HCT116 (cell line): ENCODE measurements around the gene TLN1. TPM values are rescaled to one million over a fixed set of nuclear protein-coding genes. Genes with fewer than 3 reads are reported as not detected.

Experiments used
- ATAC-seq: fragments of 200-7000 bp; cut with Tn5 transposase; 2 replicates; pipeline ENCODE4 v1.9.1; 2020; ENCODE audit warnings: mild to moderate bottlenecking, moderate library complexity
- BruUV-seq: library from RNA; stranded (reverse); fragments of 400-500 nt; replicated peaks from 2 replicates; lab custom pipeline; 2021; lab: Mats Ljungman, UMichigan
- CTCF ChIA-PET: fragments of 300-600 bp; sonication (Branson Sonifier 250); formaldehyde crosslinking; loops from one replicate; lab custom pipeline; 2021; ENCODE audit warnings: antibody characterized with exemption; lab: Charles Lee
- POLR2A ChIA-PET: fragments of 300-600, 350-600 bp; sonication (Branson Sonifier 250); formaldehyde crosslinking; loops from one replicate; lab custom pipeline; 2021; ENCODE audit warnings: antibody characterized with exemption; lab: Charles Lee
- RAD21 ChIA-PET, 2 experiments: fragments of 300-600 bp; sonication (Branson Sonifier 250); formaldehyde crosslinking; loops; one replicate each; lab custom pipeline; 2023; ENCODE audit warnings: low total read pairs in 2 of 2; ENCODE audit not compliant: uncharacterized antibody in 2 of 2, unreplicated experiment in 2 of 2, low non-redundant PET in 1 of 2; lab: Charles Lee
- DNase-seq: peaks from one replicate; pipeline ENCODE4 v3.0.0-alpha.2; 2010; ENCODE audit warnings: low read depth, low spot score
- H2AFZ ChIP-seq: fragments of 200-600 bp; shearing (Covaris generic), sonication (generic); 2 replicates; pipeline ENCODE4 v1.6.1; 2017; ENCODE audit warnings: low read depth, mixed run types, mixed read lengths, antibody characterized with exemption, low read length; ENCODE audit not compliant: poor library complexity, severe bottlenecking
- H3K27ac ChIP-seq: 2 replicates; pipeline ENCODE4 v1.5.1; 2012; ENCODE audit warnings: low read depth, low read length
- H3K27me3 ChIP-seq: fragments of 200-600 bp; sonication (generic); 2 replicates; pipeline ENCODE4 v1.6.1; 2016; ENCODE audit warnings: mixed run types, low read length, mixed read lengths; ENCODE audit not compliant: insufficient read depth
- H3K36me3 ChIP-seq, 2 experiments: fragments of 200-500 bp in 1 of 2; fragments of 200-600 bp in 1 of 2; sonication (Bioruptor generic) in 1 of 2; sonication (generic) in 1 of 2; 2 replicates each; pipeline versions ENCODE4 v1.5.1 to v1.6.1; 2014 to 2016; ENCODE audit warnings: low read length in 2 of 2, inconsistent platforms in 1 of 2, mixed read lengths in 1 of 2, mixed run types in 1 of 2; ENCODE audit not compliant: insufficient read depth in 2 of 2, control insufficient read depth in 1 of 2
- H3K4me1 ChIP-seq, 2 experiments: fragments of 200-600 bp in 1 of 2; sonication (generic) in 1 of 2; 2 replicates each; pipeline versions ENCODE4 v1.5.1 to v1.6.1; 2012 to 2017; ENCODE audit warnings: low read length in 2 of 2, inconsistent platforms in 1 of 2, mild to moderate bottlenecking in 1 of 2, mixed read lengths in 1 of 2, mixed run types in 1 of 2, moderate library complexity in 1 of 2; ENCODE audit not compliant: insufficient read depth in 2 of 2, control insufficient read depth in 1 of 2
- H3K4me2 ChIP-seq: fragments of 200-600 bp; sonication (generic); 2 replicates; pipeline ENCODE4 v1.6.1; 2017; ENCODE audit warnings: mixed run types, low read length, mixed read lengths
- H3K4me3 ChIP-seq, 2 experiments: fragments of 200-600 bp in 1 of 2; sonication (generic) in 1 of 2; replicated peaks in 1 of 2; 2 replicates each; pipeline ENCODE4 v1.5.1; 2011 to 2016; ENCODE audit warnings: low read length in 2 of 2, control low read depth in 1 of 2, low read depth in 1 of 2, mild to moderate bottlenecking in 1 of 2, mixed read lengths in 1 of 2, mixed run types in 1 of 2
- H3K79me2 ChIP-seq: fragments of 200-600 bp; sonication (generic); 2 replicates; pipeline ENCODE4 v1.6.1; 2017; ENCODE audit warnings: mild to moderate bottlenecking, mixed run types, low read length, moderate library complexity, mixed read lengths; ENCODE audit not compliant: insufficient read depth
- H3K9ac ChIP-seq: fragments of 200-600 bp; sonication (generic); 2 replicates; pipeline ENCODE4 v1.6.1; 2016; ENCODE audit warnings: low read length, mixed read lengths
- H3K9me2 ChIP-seq: fragments of 200-600 bp; sonication (generic), shearing (Covaris generic); 2 replicates; pipeline ENCODE4 v1.6.1; 2017; ENCODE audit warnings: mixed run types, mild to moderate bottlenecking, moderate library complexity; ENCODE audit not compliant: insufficient read depth
- H3K9me3 ChIP-seq, 2 experiments: fragments of 200-500 bp in 1 of 2; fragments of 200-600 bp in 1 of 2; sonication (Bioruptor generic) in 1 of 2; sonication (generic) in 1 of 2; 2 replicates each; pipeline ENCODE4 v1.6.1; 2014 to 2017; ENCODE audit warnings: low read length in 2 of 2, mixed read lengths in 2 of 2, inconsistent platforms in 1 of 2, low read depth in 1 of 2, mild to moderate bottlenecking in 1 of 2, mixed run types in 1 of 2, moderate library complexity in 1 of 2; ENCODE audit not compliant: control insufficient read depth in 1 of 2, insufficient read depth in 1 of 2
- H4K20me1 ChIP-seq: fragments of 200-600 bp; sonication (generic), shearing (Covaris generic); 2 replicates; pipeline ENCODE4 v1.6.1; 2017; ENCODE audit warnings: mixed run types, mild to moderate bottlenecking, moderate library complexity; ENCODE audit not compliant: insufficient read depth
- CBX3 ChIP-seq: IDR thresholded peaks from 2 replicates; pipeline ENCODE4 v1.6.1; 2012; ENCODE audit warnings: low read depth
- CEBPB ChIP-seq: IDR thresholded peaks from 2 replicates; pipeline ENCODE4 v1.6.1; 2012; ENCODE audit warnings: low read depth
- ELF1 ChIP-seq: IDR thresholded peaks from 2 replicates; pipeline ENCODE4 v1.6.1; 2012; ENCODE audit warnings: low read depth, borderline replicate concordance
- EZH2 ChIP-seq: fragments of 200-600 bp; sonication (generic); IDR thresholded peaks from 2 replicates; pipeline ENCODE4 v1.6.1; 2017; ENCODE audit warnings: antibody characterized with exemption, mixed run types
- EZH2phosphoT487 ChIP-seq: fragments of 200-600 bp; IDR thresholded peaks from 2 replicates; pipeline ENCODE4 v1.6.1; 2018; ENCODE audit warnings: antibody characterized with exemption, borderline replicate concordance
- FOSL1 ChIP-seq: IDR thresholded peaks from 2 replicates; pipeline ENCODE4 v1.6.1; 2012; ENCODE audit warnings: low read depth
- MAX ChIP-seq: IDR thresholded peaks from 2 replicates; pipeline ENCODE4 v1.6.1; 2012
- POLR2A ChIP-seq: IDR thresholded peaks from 2 replicates; pipeline ENCODE4 v1.7.0; 2011; ENCODE audit warnings: borderline replicate concordance; ENCODE audit not compliant: insufficient read depth, insufficient read length; ENCODE audit errors: extremely low read depth
- POLR2AphosphoS5 ChIP-seq: IDR thresholded peaks from 2 replicates; pipeline ENCODE4 v1.6.1; 2011; ENCODE audit warnings: mild to moderate bottlenecking, low read depth, low read length, moderate library complexity
- RAD21 ChIP-seq: IDR thresholded peaks from 2 replicates; pipeline ENCODE4 v1.6.1; 2012; ENCODE audit warnings: low read depth, mild to moderate bottlenecking
- SIN3A ChIP-seq: IDR thresholded peaks from 2 replicates; pipeline ENCODE4 v1.6.1; 2012; ENCODE audit warnings: low read depth
- SP1 ChIP-seq: IDR thresholded peaks from 2 replicates; pipeline ENCODE4 v1.6.1; 2012; ENCODE audit warnings: low read depth
- TCF7L2 ChIP-seq: IDR thresholded peaks from 2 replicates; pipeline ENCODE4 v1.7.0; 2011; ENCODE audit warnings: borderline replicate concordance, inconsistent platforms; ENCODE audit not compliant: insufficient read depth, insufficient read length; ENCODE audit errors: extremely low read depth
- YY1 ChIP-seq: IDR thresholded peaks from 2 replicates; pipeline ENCODE4 v1.6.1; 2011; ENCODE audit warnings: low read length, low read depth, moderate library complexity, mild to moderate bottlenecking; ENCODE audit not compliant: insufficient replicate concordance; ENCODE audit errors: extremely low read depth
- ZFX ChIP-seq: fragments of 450-650 bp; IDR thresholded peaks from 2 replicates; pipeline ENCODE4 v1.6.1; 2017
- ZNF274 ChIP-seq: fragments of 200-500 bp; sonication (Bioruptor generic); IDR thresholded peaks from 2 replicates; pipeline ENCODE4 v1.6.1; 2014; ENCODE audit warnings: mild to moderate bottlenecking, low read depth, low read length, inconsistent platforms
- intact Hi-C: fragments of 100-400 bp; cut with micrococcal nuclease; formaldehyde crosslinking; loops from 2 replicates; pipeline ENCODE4 v1.10.0; 2022
- total RNA-seq: library from RNA; stranded (reverse); gene quantifications from one replicate; pipeline ENCODE4 v1.2.1, GENCODE V29; 2021; ENCODE audit not compliant: unreplicated experiment
- TF ChIP-seq, protein P1 (sequence below), 3 experiments: fragments of 200-600 bp in 1 of 3; sonication (generic) in 1 of 3; IDR thresholded peaks in 2 of 3; conservative IDR thresholded peaks in 1 of 3; 2 replicates each; pipeline ENCODE4 v1.5.1; 2012 to 2017; ENCODE audit warnings: low read depth in 2 of 3, low read length in 2 of 3, antibody characterized with exemption in 1 of 3, borderline replicate concordance in 1 of 3, control low read depth in 1 of 3, mild to moderate bottlenecking in 1 of 3, mixed read lengths in 1 of 3, mixed run types in 1 of 3, moderate library complexity in 1 of 3; ENCODE audit not compliant: insufficient read depth in 1 of 3

TLN1 gene
- total RNA-seq, 1 experiment from 2014 or later: 144 TPM

GRCh38 chr9:35711501-35712428 lies 20.2 kb downstream of the TLN1 start:
- RAD21 ChIA-PET: no interaction called here
- Histone ChIP-seq H3K9me3 (no peaks in the 10 kb centered on the region), H3K27ac (no peak overlapping the region), H3K79me2 (no peaks in the 10 kb centered on the region), H3K9ac (no peak overlapping the region), H3K27me3 (no peaks in the 10 kb centered on the region), H3K9me2 (no peaks in the 10 kb centered on the region), H3K4me3 (no peak overlapping the region), H2AFZ (no peak overlapping the region), H3K36me3 (peaks cover 63 to 64% of the 10 kb centered on the region in 2 experiments), H3K4me1 (no peaks in the 10 kb centered on the region), H4K20me1 (no peaks in the 10 kb centered on the region), H3K4me2 (no peak overlapping the region)
- TSS peak; percentile 23 for BruUV-seq
- POLR2A ChIA-PET: interaction anchor here (1.1 kb wide), 1 partner anchor 16 kb away, joined by 3 read pairs; no protein-coding TSS in a partner anchor
- intact Hi-C loops: no loop called here
- ATAC-seq: no peak
- no peak for DNase-seq
- CTCF ChIA-PET: interaction anchor here (1.3 kb wide), 1 partner anchor 15 kb away, joined by 4 read pairs; no protein-coding TSS in a partner anchor
- TF ChIP-seq ZNF274 (no peak), EZH2phosphoT487 (no peak), SP1 (no peak), RAD21 (no peak), CEBPB (no peak), YY1 (no peak), ELF1 (no peak), MAX (no peak), TCF7L2 (no peak), FOSL1 (no peak), POLR2A (no peak), SIN3A (no peak), EZH2 (no peak), CBX3 (no peak), ZFX (no peak), POLR2AphosphoS5 (no peak)
- TF ChIP-seq, protein P1, sequence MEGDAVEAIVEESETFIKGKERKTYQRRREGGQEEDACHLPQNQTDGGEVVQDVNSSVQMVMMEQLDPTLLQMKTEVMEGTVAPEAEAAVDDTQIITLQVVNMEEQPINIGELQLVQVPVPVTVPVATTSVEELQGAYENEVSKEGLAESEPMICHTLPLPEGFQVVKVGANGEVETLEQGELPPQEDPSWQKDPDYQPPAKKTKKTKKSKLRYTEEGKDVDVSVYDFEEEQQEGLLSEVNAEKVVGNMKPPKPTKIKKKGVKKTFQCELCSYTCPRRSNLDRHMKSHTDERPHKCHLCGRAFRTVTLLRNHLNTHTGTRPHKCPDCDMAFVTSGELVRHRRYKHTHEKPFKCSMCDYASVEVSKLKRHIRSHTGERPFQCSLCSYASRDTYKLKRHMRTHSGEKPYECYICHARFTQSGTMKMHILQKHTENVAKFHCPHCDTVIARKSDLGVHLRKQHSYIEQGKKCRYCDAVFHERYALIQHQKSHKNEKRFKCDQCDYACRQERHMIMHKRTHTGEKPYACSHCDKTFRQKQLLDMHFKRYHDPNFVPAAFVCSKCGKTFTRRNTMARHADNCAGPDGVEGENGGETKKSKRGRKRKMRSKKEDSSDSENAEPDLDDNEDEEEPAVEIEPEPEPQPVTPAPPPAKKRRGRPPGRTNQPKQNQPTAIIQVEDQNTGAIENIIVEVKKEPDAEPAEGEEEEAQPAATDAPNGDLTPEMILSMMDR (IDR thresholded peaks at IDR 0.05 in 2 of 3, conservative IDR thresholded peaks at IDR 0.05 in 1 of 3; ENCODE audit: borderline replicate concordance in 1 of 3, insufficient read depth in 1 of 3, low read depth in 2 of 3, low read length in 2 of 3): no peak
